IPS-20b (cell line): Measurements from ENCODE around the gene DLG2.

Experiments
- H3K27ac ChIP-seq: one replicate; pipeline ENCODE4 v1.5.1; 2013; ENCODE audit warnings: low read length
- H3K27me3 ChIP-seq: 2 replicates; pipeline ENCODE4 v1.6.1; 2013; ENCODE audit warnings: mild to moderate bottlenecking, low read length, inconsistent platforms; ENCODE audit not compliant: insufficient read depth
- H3K36me3 ChIP-seq: 2 replicates; pipeline ENCODE4 v1.6.1; 2013; ENCODE audit warnings: low read depth, mild to moderate bottlenecking, inconsistent platforms, low read length, moderate library complexity; ENCODE audit not compliant: insufficient read depth
- H3K4me1 ChIP-seq: 2 replicates; pipeline ENCODE4 v1.6.1; 2013; ENCODE audit warnings: mild to moderate bottlenecking, control low read depth, inconsistent platforms, low read length, moderate library complexity; ENCODE audit not compliant: insufficient read depth
- H3K4me3 ChIP-seq: 2 replicates; pipeline ENCODE4 v1.5.1; 2013; ENCODE audit warnings: mild to moderate bottlenecking, low read length, inconsistent platforms
- H3K9ac ChIP-seq: 2 replicates; pipeline ENCODE4 v1.6.1; 2013; ENCODE audit warnings: low read depth, mild to moderate bottlenecking, inconsistent platforms, low read length, moderate library complexity
- H3K9me3 ChIP-seq: 2 replicates; pipeline ENCODE4 v1.6.1; 2013; ENCODE audit warnings: mild to moderate bottlenecking, low read depth, low read length, inconsistent platforms; ENCODE audit not compliant: insufficient read depth

DLG2 gene

GRCh38 chr11:84524422-84525051, 1102.6 kb downstream of the DLG2 start:
- H3K27me3 ChIP-seq: no peaks in the 10 kb centered on the region
- H3K36me3 ChIP-seq: no peaks in the 10 kb centered on the region
- H3K4me1 ChIP-seq: no peaks in the 10 kb centered on the region
- no peak overlapping the region for H3K9ac ChIP-seq
- no peak overlapping the region for H3K4me3 ChIP-seq
- no peaks in the 10 kb centered on the region for H3K9me3 ChIP-seq
- no peak overlapping the region for H3K27ac ChIP-seq

- Histone ChIP-seq H3K4me3 (no peak overlapping the region), H3K4me1 (no peaks in the 10 kb centered on the region), H3K27me3 (no peaks in the 10 kb centered on the region), H3K27ac (no peak overlapping the region), H3K9me3 (no peaks in the 10 kb centered on the region), H3K36me3 (no peaks in the 10 kb centered on the region), H3K9ac (no peak overlapping the region)
These were observed 1104.8 kb downstream of the DLG2 start for GRCh38 chr11:84522331-84522730.

GRCh38 chr11:84518631-84519183, 1108.4 kb downstream of the DLG2 start:
- Histone ChIP-seq H3K27me3 (no peaks in the 10 kb centered on the region), H3K9me3 (no peaks in the 10 kb centered on the region), H3K4me1 (peaks cover 4% of the 10 kb centered on the region; the same call in 1 of the 2 replicates), H3K27ac (no peak overlapping the region), H3K4me3 (no peak overlapping the region), H3K9ac (no peak overlapping the region), H3K36me3 (no peaks in the 10 kb centered on the region)

GRCh38 chr11:84514436-84514835, 1112.7 kb downstream of the DLG2 start:
- peaks cover 4% of the 10 kb centered on the region; the same call in 1 of the 2 replicates for H3K4me1 ChIP-seq
- H3K27ac ChIP-seq: no peak overlapping the region
- H3K4me3 ChIP-seq: no peak overlapping the region
- H3K36me3 ChIP-seq: no peaks in the 10 kb centered on the region
- no peaks in the 10 kb centered on the region for H3K27me3 ChIP-seq
- no peak overlapping the region for H3K9ac ChIP-seq
- no peaks in the 10 kb centered on the region for H3K9me3 ChIP-seq

GRCh38 chr11:84503503-84503902, 1123.6 kb downstream of the DLG2 start:
- Histone ChIP-seq H3K27me3 (no peaks in the 10 kb centered on the region), H3K36me3 (no peaks in the 10 kb centered on the region), H3K4me1 (no peaks in the 10 kb centered on the region), H3K4me3 (no peak overlapping the region), H3K9me3 (no peaks in the 10 kb centered on the region), H3K27ac (no peak overlapping the region), H3K9ac (no peak overlapping the region)

GRCh38 chr11:84501750-84502149, 1125.4 kb downstream of the DLG2 start:
- Histone ChIP-seq H3K36me3 (no peaks in the 10 kb centered on the region), H3K9ac (no peak overlapping the region), H3K4me1 (no peaks in the 10 kb centered on the region), H3K9me3 (no peaks in the 10 kb centered on the region), H3K27me3 (no peaks in the 10 kb centered on the region), H3K4me3 (no peak overlapping the region), H3K27ac (no peak overlapping the region)

GRCh38 chr11:84497981-84498411, 1129.1 kb downstream of the DLG2 start:
- Histone ChIP-seq H3K4me3 (no peak overlapping the region), H3K9ac (no peak overlapping the region), H3K27me3 (no peaks in the 10 kb centered on the region), H3K36me3 (no peaks in the 10 kb centered on the region), H3K4me1 (no peaks in the 10 kb centered on the region), H3K9me3 (no peaks in the 10 kb centered on the region), H3K27ac (no peak overlapping the region)

DNA sequence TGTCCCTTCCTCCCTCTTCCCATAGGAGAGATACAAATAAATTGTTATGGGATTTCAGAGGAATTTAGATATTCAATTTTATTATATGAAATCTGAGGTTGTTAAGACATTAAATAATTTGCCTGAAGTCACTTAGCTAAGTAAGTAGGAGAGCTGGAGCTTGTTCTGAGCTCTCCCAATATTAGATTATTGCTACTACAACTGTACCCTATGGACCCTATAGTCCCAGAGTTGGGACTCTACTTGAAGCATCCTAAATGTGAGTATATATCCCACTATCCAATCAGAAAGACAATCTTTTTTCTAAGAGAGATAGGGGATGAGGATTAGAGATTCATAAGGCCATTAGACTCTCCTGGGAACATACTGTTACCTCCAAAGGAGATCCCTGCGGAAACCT, 1130.0 kb downstream of the DLG2 start:
- H3K27ac ChIP-seq: no peak overlapping the region
- no peaks in the 10 kb centered on the region for H3K4me1 ChIP-seq
- H3K9ac ChIP-seq: no peak overlapping the region
- no peaks in the 10 kb centered on the region for H3K9me3 ChIP-seq
- H3K27me3 ChIP-seq: no peaks in the 10 kb centered on the region
- no peak overlapping the region for H3K4me3 ChIP-seq
- H3K36me3 ChIP-seq: no peaks in the 10 kb centered on the region

DNA sequence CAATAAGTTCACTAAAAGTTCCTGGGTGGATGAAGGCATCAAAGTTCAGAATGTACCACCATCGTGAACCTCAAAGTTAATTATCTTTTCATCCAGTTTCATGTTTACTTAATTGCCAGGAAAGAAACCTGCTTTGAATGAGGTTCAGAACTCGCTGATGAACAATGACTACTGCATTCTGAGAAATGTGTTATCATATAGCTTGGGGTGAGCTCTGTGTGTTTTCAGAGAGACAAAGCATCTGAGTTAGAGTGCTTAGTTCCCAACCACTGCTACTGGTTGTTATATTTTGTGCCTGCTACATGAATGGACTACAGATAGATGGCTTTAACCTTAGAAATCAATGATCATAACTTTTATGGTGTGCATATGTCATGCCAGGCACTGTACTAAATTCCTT, 1131.0 kb downstream of the DLG2 start:
- Histone ChIP-seq H3K27ac (no peak overlapping the region), H3K9me3 (no peaks in the 10 kb centered on the region), H3K27me3 (no peaks in the 10 kb centered on the region), H3K36me3 (no peaks in the 10 kb centered on the region), H3K4me1 (no peaks in the 10 kb centered on the region), H3K9ac (no peak overlapping the region), H3K4me3 (no peak overlapping the region)

DNA sequence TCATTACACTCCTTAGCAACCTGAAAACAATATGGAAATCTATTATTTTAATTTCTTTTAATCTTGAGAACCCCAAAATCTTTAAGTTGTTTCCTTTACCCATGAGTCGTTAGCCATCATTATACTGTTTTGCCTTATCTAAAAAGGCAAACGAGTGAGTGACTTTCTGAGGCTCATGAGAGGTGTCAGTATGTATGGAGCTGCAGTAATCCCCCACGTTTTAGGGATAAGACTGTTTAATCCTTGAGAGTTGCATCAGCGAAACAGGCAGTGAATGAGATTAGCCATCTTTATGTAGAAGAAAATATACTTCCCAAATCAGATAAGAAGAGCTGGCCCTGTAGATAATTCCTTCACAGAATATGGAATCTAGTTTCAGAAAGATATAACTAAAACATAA, 1147.0 kb downstream of the DLG2 start:
- Histone ChIP-seq H3K27me3 (no peaks in the 10 kb centered on the region), H3K9ac (no peak overlapping the region), H3K4me3 (no peak overlapping the region), H3K9me3 (no peaks in the 10 kb centered on the region), H3K4me1 (peaks cover 4% of the 10 kb centered on the region; the same call in 1 of the 2 replicates), H3K36me3 (no peaks in the 10 kb centered on the region), H3K27ac (no peak overlapping the region)

DNA sequence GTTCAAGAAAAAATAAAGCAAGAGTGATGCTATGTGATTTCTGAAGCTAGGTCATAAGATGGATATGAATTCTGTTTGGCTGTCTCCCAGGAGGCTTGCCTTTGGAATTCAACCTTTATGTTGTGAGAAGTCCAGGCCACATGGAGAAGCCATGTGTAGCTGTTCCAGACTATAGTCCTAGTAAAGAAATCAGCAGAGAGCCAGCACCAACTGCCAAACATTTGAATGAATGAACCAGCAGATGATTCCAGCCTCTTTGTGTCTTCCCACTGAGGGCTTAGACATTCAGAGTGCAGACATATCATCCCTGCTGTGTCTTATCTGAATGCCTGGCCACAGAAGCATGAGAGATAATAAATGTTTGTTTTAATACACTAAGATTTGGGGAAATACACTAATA, 1150.6 kb downstream of the DLG2 start:
- no peaks in the 10 kb centered on the region for H3K9me3 ChIP-seq
- no peaks in the 10 kb centered on the region for H3K36me3 ChIP-seq
- no peak overlapping the region for H3K4me3 ChIP-seq
- no peak overlapping the region for H3K9ac ChIP-seq
- H3K4me1 ChIP-seq: peaks cover 17% of the 10 kb centered on the region
- H3K27me3 ChIP-seq: no peaks in the 10 kb centered on the region
- no peak overlapping the region for H3K27ac ChIP-seq

GRCh38 chr11:84471501-84471900, 1155.6 kb downstream of the DLG2 start:
- Histone ChIP-seq H3K36me3 (no peaks in the 10 kb centered on the region), H3K9me3 (no peaks in the 10 kb centered on the region), H3K9ac (peak overlapping the region; percentile 35; the same call in 1 of the 2 replicates), H3K4me1 (peaks cover 20% of the 10 kb centered on the region), H3K4me3 (peak overlapping the region; percentile 34; the same call in 1 of the 2 replicates), H3K27ac (no peak overlapping the region), H3K27me3 (no peaks in the 10 kb centered on the region)
